ENCODE results near the gene SLC35E2B. TPM values are rescaled to one million over a fixed set of nuclear protein-coding genes. Genes with fewer than 3 reads are reported as not detected.

The SLC35E2B gene
- total RNA-seq, 1 experiment from 2014 or later = 20.1 TPM

DNA sequence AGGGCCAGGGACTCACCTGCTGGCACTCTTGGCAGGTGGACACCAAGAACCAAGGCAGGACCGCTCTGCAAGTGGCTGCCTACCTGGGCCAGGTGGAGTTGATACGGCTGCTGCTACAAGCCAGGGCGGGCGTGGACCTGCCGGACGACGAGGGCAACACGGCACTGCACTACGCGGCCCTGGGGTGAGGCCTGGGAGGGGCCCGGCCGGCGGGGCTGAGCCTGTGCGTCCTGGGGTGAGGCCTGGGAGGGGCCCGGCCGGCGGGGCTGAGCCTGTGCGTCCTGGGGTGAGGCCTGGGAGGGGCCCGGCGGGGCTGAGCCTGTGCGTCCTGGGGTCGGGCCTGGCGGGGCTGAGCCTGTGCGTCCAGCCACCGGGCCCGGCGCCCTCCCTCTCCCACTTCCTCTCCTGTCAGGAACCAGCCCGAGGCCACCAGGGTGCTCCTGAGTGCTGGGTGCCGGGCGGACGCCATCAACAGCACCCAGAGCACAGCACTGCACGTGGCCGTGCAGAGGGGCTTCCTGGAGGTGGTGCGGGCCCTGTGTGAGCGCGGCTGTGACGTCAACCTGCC is 65.2 kb downstream of the SLC35E2B start:
- DNase-seq (ENCODE audit: extremely low read depth, low read depth) = no peak

DNA sequence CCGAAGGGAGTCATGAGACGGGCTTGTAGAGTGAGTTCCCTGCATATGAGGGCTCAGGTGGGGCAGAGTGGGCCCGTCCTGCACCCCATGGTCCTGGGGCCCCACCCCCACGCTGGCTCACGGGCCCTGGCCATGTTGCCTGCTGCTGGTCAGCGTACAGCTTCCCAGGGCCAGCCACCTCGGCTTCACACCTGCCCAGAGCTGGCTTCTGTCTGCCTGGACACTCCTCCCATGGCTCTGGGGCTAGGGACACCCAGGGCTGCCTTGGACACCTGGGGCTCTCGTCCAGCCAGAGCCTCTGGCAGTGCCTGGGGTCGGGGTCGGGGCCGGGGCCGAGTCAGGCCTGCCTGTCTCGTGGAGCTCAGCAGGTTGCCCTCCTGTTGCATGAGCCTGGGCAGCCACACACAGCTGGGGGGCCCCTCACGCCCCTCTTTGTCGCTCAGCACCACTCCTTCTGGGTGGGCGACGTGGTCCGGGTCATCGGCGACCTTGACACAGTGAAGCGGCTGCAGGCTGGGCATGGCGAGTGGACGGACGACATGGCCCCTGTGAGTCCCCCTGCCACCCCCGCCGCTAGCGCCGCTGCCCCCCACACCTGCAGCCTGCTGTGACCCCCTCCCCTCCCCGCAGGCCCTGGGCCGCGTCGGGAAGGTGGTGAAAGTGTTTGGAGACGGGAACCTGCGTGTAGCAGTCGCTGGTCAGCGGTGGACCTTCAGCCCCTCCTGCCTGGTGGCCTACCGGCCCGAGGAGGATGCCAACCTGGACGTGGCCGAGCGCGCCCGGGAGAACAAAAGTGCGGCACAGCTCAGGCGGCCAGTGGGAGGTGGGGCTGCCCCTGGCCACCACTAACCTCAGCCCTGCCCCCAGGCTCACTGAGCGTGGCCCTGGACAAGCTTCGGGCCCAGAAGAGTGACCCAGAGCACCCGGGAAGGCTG is 66.1 kb downstream of the SLC35E2B start:
- no peak for DNase-seq (ENCODE audit: extremely low read depth, low read depth)

DNA sequence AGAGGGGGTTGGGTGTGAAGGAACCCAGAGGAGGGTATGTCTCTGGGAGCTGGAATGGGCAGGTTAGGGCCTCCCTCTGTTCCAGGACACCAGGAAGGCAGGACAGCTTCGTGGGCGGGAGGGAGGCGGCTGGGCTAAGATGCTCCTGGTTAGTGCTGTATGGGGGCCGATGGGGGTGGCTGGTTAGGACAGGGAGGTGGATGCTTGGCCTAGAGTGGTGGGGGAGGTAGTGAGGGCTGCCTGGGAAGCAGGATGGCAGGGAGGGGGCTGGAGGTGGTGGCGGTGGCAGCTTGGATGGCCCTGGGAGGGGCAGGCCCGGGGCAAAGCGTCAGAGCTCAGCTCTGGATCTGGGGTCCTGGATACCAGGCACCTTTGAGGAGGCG is 66.8 kb downstream of the SLC35E2B start:
- DNase-seq (ENCODE audit: extremely low read depth, low read depth) = no peak

DNA sequence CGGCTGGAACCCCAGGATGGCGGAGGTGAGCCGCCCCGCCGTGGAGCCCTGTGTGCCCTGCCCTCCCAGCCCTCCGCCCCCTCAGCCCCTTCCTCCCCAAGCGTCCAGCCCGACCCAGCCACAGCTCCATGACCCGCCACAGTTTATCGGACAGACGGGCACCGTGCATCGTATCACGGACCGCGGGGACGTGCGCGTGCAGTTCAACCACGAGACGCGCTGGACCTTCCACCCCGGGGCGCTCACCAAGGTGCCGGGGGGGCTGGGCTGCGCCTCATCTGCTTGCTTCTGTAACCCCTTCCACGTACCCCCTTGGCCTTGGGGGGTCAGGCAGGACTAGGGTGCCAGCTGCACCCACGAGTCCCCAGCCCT is 67.2 kb downstream of the SLC35E2B start:
- no peak for DNase-seq (ENCODE audit: extremely low read depth, low read depth)

DNA sequence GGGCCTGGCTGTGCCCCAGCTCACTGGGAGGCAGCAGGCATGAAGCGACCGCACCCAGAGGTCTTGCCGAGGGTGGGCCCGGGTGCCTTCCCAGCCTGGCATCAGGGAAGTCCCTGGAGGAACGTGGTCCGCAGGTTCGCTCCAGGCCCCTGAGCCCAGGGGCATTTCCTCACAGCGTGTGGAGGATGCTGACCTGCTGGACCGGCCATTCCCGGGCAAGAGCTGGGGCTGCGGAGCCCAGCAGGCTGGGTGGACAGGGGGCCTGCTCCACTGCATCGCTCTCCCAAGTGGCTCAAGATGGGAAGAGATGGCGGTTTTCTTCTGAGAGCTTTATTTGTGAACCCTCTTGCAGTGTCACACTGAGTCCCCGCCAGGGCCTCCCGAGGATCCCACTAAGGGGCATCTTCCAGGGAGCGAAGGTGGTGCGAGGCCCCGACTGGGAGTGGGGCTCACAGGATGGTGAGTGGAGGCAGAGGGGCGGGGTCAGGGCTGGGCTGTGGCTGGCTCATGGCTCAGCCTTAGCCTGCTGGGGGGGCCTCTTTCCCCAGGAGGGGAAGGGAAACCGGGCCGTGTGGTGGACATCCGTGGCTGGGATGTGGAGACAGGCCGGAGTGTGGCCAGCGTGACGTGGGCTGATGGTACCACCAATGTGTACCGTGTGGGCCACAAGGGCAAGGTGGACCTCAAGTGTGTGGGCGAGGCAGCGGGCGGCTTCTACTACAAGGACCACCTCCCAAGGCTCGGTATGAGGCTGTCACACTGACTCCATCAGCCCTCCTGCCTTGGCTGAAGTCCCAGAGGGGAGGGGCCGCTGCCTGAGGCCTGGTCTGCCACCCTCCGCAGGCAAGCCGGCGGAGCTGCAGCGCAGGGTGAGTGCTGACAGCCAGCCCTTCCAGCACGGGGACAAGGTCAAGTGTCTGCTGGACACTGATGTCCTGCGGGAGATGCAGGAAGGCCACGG is 67.9 kb downstream of the SLC35E2B start:
- DNase-seq (ENCODE audit: extremely low read depth, low read depth) = no peak

DNA sequence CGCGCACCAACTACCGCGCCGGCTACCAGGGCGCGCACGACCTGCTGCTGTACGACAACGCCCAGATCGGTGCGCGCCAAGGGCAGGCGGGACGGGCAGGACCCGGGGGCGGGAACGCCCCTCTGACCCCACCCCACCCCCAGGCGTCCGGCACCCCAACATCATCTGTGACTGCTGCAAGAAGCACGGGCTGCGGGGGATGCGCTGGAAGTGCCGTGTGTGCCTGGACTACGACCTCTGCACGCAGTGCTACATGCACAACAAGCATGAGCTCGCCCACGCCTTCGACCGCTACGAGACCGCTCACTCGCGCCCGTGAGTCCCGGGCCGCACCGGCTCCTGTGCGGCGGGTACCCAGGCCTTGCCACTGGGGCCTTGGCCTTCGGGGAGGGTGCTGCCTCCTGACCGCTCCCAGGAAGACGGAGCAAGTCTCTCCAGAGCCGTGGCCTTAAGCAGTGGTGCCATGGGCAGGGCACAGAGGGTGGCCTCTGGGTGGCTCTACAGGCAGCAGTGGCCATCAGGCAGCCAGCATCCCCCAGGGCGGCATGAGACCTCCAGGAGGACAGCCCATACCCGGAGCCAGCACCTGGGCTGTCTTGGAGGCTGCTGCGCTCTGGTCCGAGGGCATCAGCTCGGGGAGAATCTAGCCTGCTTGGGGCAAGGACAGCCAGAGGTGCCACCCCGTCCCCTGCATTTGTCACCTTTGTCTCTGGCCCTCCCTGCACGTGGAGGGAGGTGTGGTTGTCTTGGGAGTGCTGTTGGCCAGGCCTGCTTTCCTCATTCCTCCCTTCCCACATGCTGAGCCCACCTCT is 68.8 kb downstream of the SLC35E2B start:
- DNase-seq (ENCODE audit: extremely low read depth, low read depth) = no peak

DNA sequence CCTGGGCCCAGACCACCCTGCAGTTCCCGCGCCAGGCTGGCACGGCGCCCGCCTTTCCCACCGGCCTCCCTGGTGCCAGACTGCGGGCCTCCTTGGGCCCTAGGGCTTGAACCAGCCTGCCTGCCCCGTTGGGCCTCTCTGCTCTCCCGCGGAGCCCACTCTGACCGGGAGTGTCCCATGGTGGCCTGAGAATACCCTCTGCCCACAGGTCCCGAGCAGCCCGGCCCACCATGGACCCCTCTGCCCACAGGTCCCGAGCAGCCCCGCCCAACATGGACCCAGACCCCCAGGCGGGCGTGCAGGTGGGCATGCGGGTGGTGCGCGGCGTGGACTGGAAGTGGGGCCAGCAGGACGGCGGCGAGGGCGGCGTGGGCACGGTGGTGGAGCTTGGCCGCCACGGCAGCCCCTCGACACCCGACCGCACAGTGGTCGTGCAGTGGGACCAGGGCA is 69.4 kb downstream of the SLC35E2B start:
- no peak for DNase-seq (ENCODE audit: extremely low read depth, low read depth)

DNA sequence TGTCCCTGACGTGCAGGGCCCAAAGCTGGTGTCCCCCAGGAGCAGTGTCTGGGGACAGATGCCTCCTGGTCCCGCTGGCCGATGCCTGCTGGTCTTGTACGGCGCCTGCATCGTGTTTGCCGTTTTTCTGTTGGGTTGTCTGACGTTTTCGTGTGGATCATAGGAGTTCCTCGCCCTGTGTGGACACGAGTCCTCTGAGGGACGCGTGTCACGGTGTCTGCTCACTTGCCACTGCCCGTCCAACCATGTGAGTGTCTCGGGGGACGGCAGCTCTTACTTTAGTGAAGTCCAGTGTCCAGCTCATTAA is 69.9 kb downstream of the SLC35E2B start:
- DNase-seq (ENCODE audit: extremely low read depth, low read depth) = no peak

DNA sequence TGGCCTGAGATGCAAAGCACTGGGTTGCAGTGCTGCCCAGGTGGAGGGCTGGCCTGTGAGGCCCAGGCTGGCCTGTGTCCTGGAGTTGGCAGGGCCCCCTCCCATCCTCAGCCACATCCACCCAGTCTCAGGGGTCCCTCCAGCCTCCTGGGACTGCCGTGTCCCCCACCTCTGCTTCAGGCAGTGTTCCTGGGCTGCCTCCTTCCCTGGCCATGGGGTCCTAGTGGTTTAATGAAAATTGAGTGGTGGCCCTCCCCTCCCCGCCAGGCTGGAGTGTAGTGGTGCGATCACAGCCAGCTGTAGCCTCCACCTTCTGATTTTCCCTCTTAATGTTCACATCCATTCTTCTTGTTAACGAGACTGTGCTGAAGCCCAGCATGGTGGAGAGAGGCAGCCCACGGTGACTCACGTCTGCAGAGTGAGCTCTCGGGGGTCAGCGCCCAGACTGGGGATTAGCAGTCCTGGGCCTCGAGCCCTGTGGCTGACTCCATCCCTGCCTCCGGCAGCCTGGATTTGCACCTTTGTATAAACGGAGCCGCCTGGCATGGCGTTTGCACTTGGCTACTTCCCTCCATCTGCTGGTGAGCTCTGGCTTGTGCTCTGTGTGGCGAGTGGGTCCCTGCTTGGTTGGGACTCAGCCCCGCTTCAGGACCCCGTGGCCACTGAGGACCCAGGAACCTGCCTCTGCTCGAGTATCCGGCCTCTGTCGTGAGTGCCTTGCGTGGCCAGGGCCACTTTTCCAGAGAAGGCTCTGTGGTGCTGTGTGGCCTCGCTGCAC is 70.4 kb downstream of the SLC35E2B start:
- DNase-seq (ENCODE audit: extremely low read depth, low read depth) = no peak

DNA sequence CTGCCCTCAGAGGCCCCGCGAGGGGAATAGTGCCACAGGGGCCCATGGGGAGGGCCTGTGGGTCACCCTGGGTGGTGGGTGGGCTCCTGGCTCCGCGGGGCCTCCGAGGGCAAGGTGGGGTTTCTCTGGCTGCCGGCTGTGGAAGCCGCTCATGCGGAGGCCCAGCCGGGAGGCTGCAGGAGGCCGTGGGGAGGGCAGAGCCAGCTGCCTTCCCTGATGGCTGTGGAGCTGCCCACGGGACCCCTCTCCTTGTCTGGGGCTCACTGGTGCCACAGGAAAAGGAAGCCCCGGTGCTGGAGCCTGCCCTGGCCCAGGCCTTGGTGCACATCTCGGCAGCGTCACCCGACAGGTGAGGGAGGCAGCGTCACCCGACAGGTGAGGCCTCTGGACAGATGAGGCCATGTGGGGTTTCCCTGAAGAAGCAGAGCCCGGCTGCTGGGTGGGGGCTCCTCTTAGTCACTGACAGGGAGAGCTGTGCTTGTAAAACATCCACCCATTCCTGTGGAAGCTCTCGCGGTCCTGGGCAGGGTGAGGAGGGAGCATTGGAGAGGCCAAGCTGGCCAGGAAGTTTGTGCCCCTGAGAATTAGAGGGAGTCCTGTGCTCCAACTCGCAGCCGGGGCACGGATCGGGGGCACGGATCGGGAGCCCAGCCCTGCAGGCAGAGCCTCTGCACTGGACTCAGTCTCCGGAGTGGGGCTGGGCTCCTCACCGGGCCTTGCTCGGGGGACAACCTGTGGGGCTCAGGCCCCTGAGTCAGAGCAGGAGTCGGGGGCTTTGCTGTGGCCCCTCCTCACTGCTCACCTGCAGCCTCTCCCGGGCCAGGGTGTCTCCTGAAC is 71.2 kb downstream of the SLC35E2B start:
- no peak for DNase-seq (ENCODE audit: extremely low read depth, low read depth)

DNA sequence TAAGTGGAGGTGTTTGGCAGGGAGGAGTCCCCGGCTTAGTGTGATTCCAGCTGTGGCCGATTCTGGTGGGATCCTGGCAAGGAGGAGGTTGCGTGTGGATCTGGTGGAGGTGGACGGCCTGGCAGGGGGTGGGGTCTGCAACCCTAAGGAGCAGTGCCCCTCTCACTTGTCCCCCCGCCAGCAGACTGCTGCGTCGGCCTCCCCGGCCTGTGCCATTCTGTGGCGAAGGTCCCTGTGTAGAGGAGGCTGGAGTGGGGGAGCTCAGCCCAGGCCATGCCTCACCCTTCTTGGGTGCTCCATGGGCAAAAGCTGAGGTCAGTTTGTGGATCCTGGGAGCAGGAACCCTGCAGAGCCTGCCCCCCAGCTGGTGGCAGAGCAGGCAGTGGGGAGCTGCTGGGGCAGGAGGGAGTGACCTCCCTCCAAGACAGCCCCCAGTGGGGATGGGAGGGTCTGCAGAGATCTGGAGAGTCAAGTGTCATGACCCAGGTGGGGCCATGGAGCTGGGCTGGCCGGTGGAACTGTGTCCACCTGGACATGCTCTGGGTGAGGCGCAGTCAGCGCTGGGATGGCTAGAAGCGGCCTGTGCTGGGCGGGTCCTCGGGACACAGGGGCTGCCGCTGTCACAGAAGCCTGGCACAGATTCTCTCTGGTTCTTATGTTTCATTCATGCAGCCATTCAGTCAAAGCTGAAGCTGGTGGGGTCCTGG is 72.0 kb downstream of the SLC35E2B start:
- no peak for DNase-seq (ENCODE audit: extremely low read depth, low read depth)

DNA sequence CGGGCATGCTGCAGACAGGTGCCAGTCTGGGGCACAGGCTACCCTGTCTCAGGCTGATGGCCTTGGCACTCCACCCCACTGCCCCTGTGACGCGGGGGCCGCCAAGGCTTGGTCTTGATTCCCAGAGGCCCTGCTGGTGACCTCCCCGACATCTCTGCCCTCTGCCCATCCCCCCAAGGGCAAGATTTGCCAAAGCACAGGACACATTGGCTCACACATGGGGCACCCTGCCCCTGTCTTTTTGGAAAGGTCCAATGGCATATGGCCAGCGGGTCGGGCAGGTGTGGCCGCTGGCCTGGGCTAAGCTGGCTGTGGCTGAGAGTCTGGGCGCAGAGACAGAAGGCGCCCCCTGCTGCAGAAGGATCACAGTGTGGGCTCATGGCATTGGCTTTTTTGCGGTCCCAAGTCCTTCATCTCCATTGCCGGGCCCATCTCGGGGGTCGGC is 72.7 kb downstream of the SLC35E2B start:
- no peak for DNase-seq (ENCODE audit: extremely low read depth, low read depth)

DNA sequence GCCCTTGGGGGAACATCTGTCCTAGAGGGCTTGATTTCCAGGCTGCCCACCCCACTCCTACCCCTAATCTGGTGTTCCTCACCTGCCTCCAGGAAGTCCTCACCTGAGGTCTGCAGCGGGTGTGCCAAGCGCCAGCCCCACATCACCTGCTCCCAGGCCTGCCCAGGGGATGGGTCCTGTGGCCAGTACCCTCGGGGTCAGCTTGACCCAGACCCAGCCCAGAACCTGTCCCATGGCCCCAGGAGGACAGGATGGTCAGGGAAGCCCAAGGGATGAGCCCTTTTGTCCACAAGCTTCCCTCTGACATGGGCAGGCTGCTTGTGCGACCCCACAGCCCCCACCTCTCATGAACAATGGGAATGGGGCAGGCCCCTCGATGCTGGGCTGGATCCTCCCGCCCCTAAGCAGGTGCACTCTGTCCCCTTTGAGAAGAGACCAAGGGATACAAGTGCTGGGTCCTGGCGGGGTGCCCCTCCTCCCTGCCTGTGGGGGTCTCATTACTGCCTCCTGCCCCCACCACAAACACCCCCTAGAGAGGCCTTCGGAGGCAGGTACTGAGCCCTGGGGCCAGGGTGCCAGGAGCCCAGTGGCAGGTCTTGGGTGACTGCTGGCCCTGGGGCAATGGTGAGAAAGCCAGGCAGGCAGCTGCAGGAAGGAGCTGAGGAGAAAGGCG is 74.1 kb downstream of the SLC35E2B start:
- no peak for DNase-seq (ENCODE audit: extremely low read depth, low read depth)

DNA sequence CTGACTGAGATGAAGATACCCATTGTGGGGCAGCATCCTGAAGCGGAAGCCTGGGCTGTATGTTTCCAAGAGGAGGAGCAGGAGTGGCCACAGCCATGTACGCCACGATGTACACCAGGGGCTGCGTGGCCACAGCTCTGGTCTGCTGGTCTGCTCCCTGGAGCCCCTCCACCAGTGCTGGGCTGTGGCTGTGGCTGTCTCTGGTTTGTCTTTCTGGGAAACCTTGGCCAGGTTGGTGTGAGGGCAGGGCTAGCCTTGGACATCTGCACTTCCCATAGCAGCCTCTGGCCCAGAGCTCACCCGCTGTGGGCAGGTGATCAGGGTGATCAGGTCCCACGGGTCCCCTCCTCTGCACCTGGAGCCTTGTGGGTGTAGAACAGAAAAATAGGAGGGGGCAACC is 74.7 kb downstream of the SLC35E2B start:
- DNase-seq (ENCODE audit: extremely low read depth, low read depth) = no peak

DNA sequence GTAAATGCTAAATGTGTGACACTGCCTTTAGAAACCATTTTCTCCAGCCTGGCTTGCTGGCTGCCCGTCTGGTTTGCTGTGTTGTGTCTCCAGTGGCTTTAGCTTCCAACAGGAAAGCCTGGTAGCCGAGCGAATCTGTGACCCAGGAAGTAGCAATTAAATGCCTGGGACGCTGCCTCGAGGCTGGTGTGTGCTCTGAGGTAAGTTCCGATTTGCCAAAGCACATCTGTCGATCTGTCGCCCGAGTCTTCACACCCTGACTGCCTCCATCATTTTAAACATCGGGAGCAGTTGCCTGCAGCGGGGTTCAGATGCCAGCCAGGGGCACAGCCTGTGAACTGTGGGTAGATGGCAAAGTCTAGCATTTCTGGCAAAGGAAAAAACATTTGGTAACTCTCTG is 75.1 kb downstream of the SLC35E2B start:
- DNase-seq (ENCODE audit: extremely low read depth, low read depth) = no peak

DNA sequence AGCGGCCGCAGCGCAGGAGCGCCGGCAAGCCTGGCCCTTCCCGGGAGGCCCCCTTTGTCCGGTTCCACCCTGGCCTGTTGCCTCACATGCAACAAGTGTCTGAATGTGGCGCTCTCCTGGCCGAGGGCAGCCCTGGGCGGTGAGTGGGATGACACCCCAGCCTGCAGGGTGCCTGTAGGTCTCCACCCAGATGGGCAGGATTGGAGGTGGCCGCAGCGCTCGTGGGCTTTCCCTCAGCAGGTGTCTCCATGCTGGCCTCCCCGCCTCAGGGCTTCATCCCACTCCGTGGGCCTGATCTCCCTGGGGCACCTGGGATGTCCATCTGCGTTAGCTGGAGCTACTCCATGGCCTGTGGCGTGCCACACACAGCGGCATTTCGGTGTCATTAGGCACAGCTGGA is 75.8 kb downstream of the SLC35E2B start:
- no peak for DNase-seq (ENCODE audit: extremely low read depth, low read depth)

DNA sequence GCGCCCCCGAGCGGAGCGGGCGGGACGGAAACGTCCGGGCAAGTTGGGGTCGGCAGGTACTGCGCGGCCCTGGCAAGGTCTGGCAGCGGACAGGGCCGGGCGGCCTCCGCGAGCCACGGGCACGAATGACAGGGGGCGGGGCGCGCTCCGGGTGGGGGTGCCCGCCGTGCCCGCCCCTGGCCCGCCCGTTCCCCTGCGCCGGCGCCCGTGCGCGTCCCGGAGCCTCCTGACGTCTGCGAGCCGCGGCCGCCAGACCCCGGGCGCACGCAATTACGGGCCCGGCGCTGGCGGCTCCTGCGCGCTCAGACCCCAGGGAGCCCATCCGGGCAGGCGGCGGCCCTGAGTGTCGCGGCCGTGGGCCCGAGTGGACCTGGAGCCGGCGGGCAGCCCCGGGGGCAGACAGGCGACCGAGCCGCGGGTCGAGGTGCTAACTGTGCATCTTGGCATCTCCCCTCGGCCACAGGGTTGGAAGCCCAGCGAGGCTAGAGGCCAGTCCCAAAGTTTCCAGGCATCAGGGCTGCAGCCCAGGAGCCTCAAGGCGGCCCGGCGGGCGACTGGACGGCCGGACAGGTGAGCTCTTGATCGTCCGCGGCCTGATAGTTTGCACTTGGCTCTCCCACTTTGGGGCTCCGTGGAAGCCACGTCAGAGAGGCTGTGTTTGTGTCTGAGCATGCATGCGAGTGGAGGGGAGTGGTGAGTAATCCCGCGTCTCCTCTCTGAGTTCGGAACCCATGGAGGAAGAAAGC is 76.4 kb downstream of the SLC35E2B start:
- DNase-seq (ENCODE audit: extremely low read depth, low read depth) = no peak
